A549 (cell line): ENCODE results near the gene INVS. TPM values are rescaled to one million over a fixed set of nuclear protein-coding genes. Genes with fewer than 3 reads are reported as not detected.
A peak's percentile ranks its signal among the peaks of the same experiment; 100 is the strongest.

ENCODE experiments used
- ATAC-seq, 2 experiments: fragments of 200-7000 bp in 1 of 2; fragments of >200 bp in 1 of 2; cut with Nextera tagmentation in 1 of 2; cut with Tn5 transposase in 1 of 2; 3 replicates each; pipeline versions ENCODE4 v1.8.0 to v1.9.1; 2018 to 2020; ENCODE audit warnings: mild to moderate bottlenecking in 1 of 2, moderate library complexity in 1 of 2
- CTCF ChIA-PET: fragments of 300-600 bp; sonication (Branson Sonifier 250); formaldehyde crosslinking; extraction: SDS; loops from one replicate; lab custom pipeline; 2021; ENCODE audit warnings: antibody characterized with exemption, inconsistent platforms; lab: Yijun Ruan, JAX
- POLR2A ChIA-PET: fragments of 350-600 bp; formaldehyde crosslinking; extraction: SDS; loops from one replicate; lab custom pipeline; 2021; ENCODE audit warnings: antibody characterized with exemption, inconsistent platforms; lab: Yijun Ruan, JAX
- DNase-seq, 2 experiments: peaks; one replicate each; pipeline versions ENCODE4 v3.0.0 to v3.0.0-alpha.2; 2011 to 2016; ENCODE audit warnings: low read depth in 1 of 2, low spot score in 1 of 2
- FAIRE-seq: peaks from 2 replicates; lab custom pipeline; 2011; peaks lifted over from hg19 to GRCh38; lab: Jason Lieb, UNC
- H3K27ac ChIP-seq, 2 experiments: fragments of >200 bp; sonication (Bioruptor Twin); formaldehyde crosslinking; 3 replicates each; pipeline ENCODE4 v1.5.1; 2016 to 2017
- H3K4me1 ChIP-seq: fragments of >200 bp; sonication (Bioruptor Twin); formaldehyde crosslinking; 3 replicates; pipeline ENCODE4 v1.6.1; 2016
- H3K4me2 ChIP-seq: fragments of >200 bp; sonication (Bioruptor Twin); formaldehyde crosslinking; 3 replicates; pipeline ENCODE4 v1.6.1; 2016
- H3K4me3 ChIP-seq: fragments of >200 bp; sonication (Bioruptor Twin); formaldehyde crosslinking; 3 replicates; pipeline ENCODE4 v1.5.1; 2016
- H3K9me3 ChIP-seq: fragments of >200 bp; sonication (Bioruptor Twin); formaldehyde crosslinking; 3 replicates; pipeline ENCODE4 v1.6.1; 2016
- CBX2 ChIP-seq: fragments of 200-600 bp; sonication (generic); IDR thresholded peaks from 2 replicates; pipeline ENCODE4 v1.6.1; 2016; ENCODE audit warnings: low read depth, mild to moderate bottlenecking, borderline replicate concordance
- CBX8 ChIP-seq: fragments of 200-600 bp; sonication (generic); IDR thresholded peaks from 2 replicates; pipeline ENCODE4 v1.6.1; 2016
- CEBPB ChIP-seq, 2 experiments: fragments of >200 bp in 1 of 2; sonication (Bioruptor Twin) in 1 of 2; formaldehyde crosslinking in 1 of 2; IDR thresholded peaks; 2 replicates each; pipeline ENCODE4 v1.6.1; 2012 to 2016
- CHD4 ChIP-seq: fragments of 200-600 bp; sonication (generic); IDR thresholded peaks from 2 replicates; pipeline ENCODE4 v1.6.1; 2016; ENCODE audit warnings: antibody characterized with exemption, mild to moderate bottlenecking, borderline replicate concordance
- ESRRA ChIP-seq: fragments of 150-350 bp; IDR thresholded peaks from 2 replicates; pipeline ENCODE4 v1.6.1; 2014; ENCODE audit warnings: mild to moderate bottlenecking, low read length, borderline replicate concordance
- FOSL2 ChIP-seq, 2 experiments: fragments of 450-650 bp in 1 of 2; fragments of >200 bp in 1 of 2; sonication (Bioruptor Twin) in 1 of 2; formaldehyde crosslinking; IDR thresholded peaks; 2 replicates each; pipeline versions ENCODE4 v1.5.0 to v1.6.1; 2016 to 2020; ENCODE audit warnings: mild to moderate bottlenecking in 1 of 2, moderate library complexity in 1 of 2
- HDAC2 ChIP-seq: fragments of 200-600 bp; sonication (generic); IDR thresholded peaks from 2 replicates; pipeline ENCODE4 v1.6.1; 2016
- HEYL ChIP-seq: fragments of 250-450 bp; sonication (Bioruptor Pico); IDR thresholded peaks from 2 replicates; pipeline ENCODE4 v1.8.0; 2021; ENCODE audit warnings: mild to moderate bottlenecking, moderate library complexity
- HOXB5 ChIP-seq: fragments of 250-450 bp; sonication (Bioruptor Pico); IDR thresholded peaks from 2 replicates; pipeline ENCODE4 v1.5.0; 2020; ENCODE audit warnings: mild to moderate bottlenecking, moderate library complexity
- JUN ChIP-seq, 2 experiments: fragments of >200 bp; sonication (Bioruptor Twin); formaldehyde crosslinking; IDR thresholded peaks; 2 replicates in 1 of 2; 3 replicates in 1 of 2; pipeline ENCODE4 v1.6.1; 2016 to 2017
- KDM1A ChIP-seq: fragments of 200-600 bp; sonication (generic); IDR thresholded peaks from 2 replicates; pipeline ENCODE4 v1.6.1; 2016; ENCODE audit warnings: low read depth, mild to moderate bottlenecking
- MAFK ChIP-seq: fragments of 450-650 bp; IDR thresholded peaks from 2 replicates; pipeline ENCODE4 v1.6.1; 2014; ENCODE audit not compliant: partially characterized antibody
- MYC ChIP-seq: IDR thresholded peaks from 2 replicates; pipeline ENCODE4 v1.6.1; 2012; ENCODE audit warnings: mild to moderate bottlenecking, inconsistent platforms, low read length, improper control_type of control experiment, borderline replicate concordance
- NFE2L2 ChIP-seq: fragments of 150-350 bp; conservative IDR thresholded peaks from 2 replicates; pipeline ENCODE4 v1.6.1; 2014; ENCODE audit warnings: low read length
- NPAS2 ChIP-seq: fragments of 250-450 bp; sonication (Bioruptor Pico); IDR thresholded peaks from 2 replicates; pipeline ENCODE4 v1.8.0; 2022; ENCODE audit warnings: mild to moderate bottlenecking, moderate library complexity, borderline replicate concordance
- RAD21 ChIP-seq, 2 experiments: fragments of >200 bp in 1 of 2; sonication (Bioruptor Twin) in 1 of 2; formaldehyde crosslinking in 1 of 2; IDR thresholded peaks in 1 of 2; conservative IDR thresholded peaks in 1 of 2; 2 replicates in 1 of 2; 3 replicates in 1 of 2; pipeline ENCODE4 v1.6.1; 2012 to 2018; ENCODE audit warnings: inconsistent platforms in 1 of 2
- RARB ChIP-seq: fragments of 250-450 bp; sonication (Bioruptor Pico); IDR thresholded peaks from 2 replicates; pipeline ENCODE4 v1.8.0; 2021; ENCODE audit warnings: mild to moderate bottlenecking, moderate library complexity
- SREBF2 ChIP-seq: fragments of 450-650 bp; IDR thresholded peaks from 2 replicates; pipeline ENCODE4 v1.6.1; 2014; ENCODE audit warnings: mild to moderate bottlenecking, moderate library complexity
- TFCP2L1 ChIP-seq: fragments of 250-450 bp; sonication (Bioruptor Pico); IDR thresholded peaks from 2 replicates; pipeline ENCODE4 v1.5.0; 2021; ENCODE audit warnings: mild to moderate bottlenecking
- TP53 ChIP-seq: fragments of 250-450 bp; sonication (Bioruptor Pico); IDR thresholded peaks from 2 replicates; pipeline ENCODE4 v1.5.0; 2021; ENCODE audit warnings: mild to moderate bottlenecking, moderate library complexity
- ZC3H11A ChIP-seq: fragments of 450-650 bp; IDR thresholded peaks from 2 replicates; pipeline ENCODE4 v1.6.1; 2014; ENCODE audit warnings: antibody characterized with exemption, mild to moderate bottlenecking
- ZFP36 ChIP-seq: fragments of 450-650 bp; IDR thresholded peaks from 2 replicates; pipeline ENCODE4 v1.6.1; 2014; ENCODE audit warnings: borderline replicate concordance; ENCODE audit not compliant: partially characterized antibody
- ZNF302 ChIP-seq: fragments of 250-450 bp; sonication (Bioruptor Pico); IDR thresholded peaks from 2 replicates; pipeline ENCODE4 v1.9.0; 2021; ENCODE audit warnings: inconsistent platforms, mild to moderate bottlenecking, moderate library complexity
- ZSCAN20 ChIP-seq: fragments of 250-450 bp; sonication (Bioruptor Pico); IDR thresholded peaks from 2 replicates; pipeline ENCODE4 v1.8.0; 2022; ENCODE audit warnings: mild to moderate bottlenecking, moderate library complexity
- WGBS: methylation state at CpG from one replicate; pipeline ENCODE4 v1.1.6; 2017; ENCODE audit errors: missing lambda C conversion rate; 5-methylcytosine and 5-hydroxymethylcytosine counted together
- polyA plus RNA-seq, 4 experiments: library from polyadenylated mRNA; depleted of rRNA in 3 of 4; stranded (reverse); fragments of >200 nt; fragmentation: RNase III in 1 of 4; extraction: RNeasy Plus Mini Kit Qiagen cat#74134 plus additional on column Dnase treatment in 1 of 4; gene quantifications; 2 replicates in 3 of 4; 3 replicates in 1 of 4; pipeline ENCODE4 v1.2.3, GENCODE V29; 2011 to 2017
- TF ChIP-seq, protein P1 (sequence below): IDR thresholded peaks from 2 replicates; pipeline ENCODE4 v1.6.1; 2012; ENCODE audit warnings: low read depth, borderline replicate concordance
- TF ChIP-seq, protein P2 (sequence below): fragments of >200 bp; sonication (Bioruptor Twin); formaldehyde crosslinking; IDR thresholded peaks from 3 replicates; pipeline ENCODE4 v1.6.1; 2016

The INVS gene
- polyA plus RNA-seq, 2 of the 4 experiments (the other 2 are of a cell fraction): 11.9 to 30.6 TPM

DNA sequence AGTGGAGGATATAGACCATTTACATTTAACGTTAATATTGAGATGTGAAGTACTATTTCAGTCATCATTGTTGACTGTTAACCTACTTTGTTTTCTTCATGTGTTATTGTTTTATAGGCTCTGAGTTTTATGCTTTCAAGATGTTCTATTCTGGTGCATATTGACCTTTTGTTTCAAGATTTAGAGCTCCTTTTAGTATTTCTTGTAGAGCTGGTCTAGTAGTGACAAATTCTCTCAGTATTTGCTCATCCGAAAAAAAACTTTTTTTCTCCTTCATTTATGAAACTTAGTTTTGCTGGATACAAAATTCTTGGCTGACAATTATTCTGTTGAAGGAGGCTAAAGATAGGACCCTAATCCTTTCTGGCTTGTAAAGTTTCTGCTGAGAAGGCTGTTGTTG lies 91.3 kb downstream of the INVS start:
- Histone ChIP-seq H3K9me3 (peaks cover 26% of the 10 kb centered on the region; the same call in 2 of the 3 replicates), H3K4me2 (no peak overlapping the region), H3K4me1 (no peaks in the 10 kb centered on the region), H3K4me3 (no peak overlapping the region)
- ATAC-seq: no peak
- WGBS: 87% methylated on average over 2 of the region's 2 CpGs
- CTCF ChIA-PET: no interaction called here
- TF ChIP-seq, protein P1, sequence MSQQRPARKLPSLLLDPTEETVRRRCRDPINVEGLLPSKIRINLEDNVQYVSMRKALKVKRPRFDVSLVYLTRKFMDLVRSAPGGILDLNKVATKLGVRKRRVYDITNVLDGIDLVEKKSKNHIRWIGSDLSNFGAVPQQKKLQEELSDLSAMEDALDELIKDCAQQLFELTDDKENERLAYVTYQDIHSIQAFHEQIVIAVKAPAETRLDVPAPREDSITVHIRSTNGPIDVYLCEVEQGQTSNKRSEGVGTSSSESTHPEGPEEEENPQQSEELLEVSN: no peak
- TF ChIP-seq ZC3H11A (no peak), HOXB5 (CRISPR knock-in tag) (no peak), ZFP36 (no peak), RAD21 (conservative IDR thresholded peaks at IDR 0.05 in 1 of 2, IDR thresholded peaks at IDR 0.05 in 1 of 2) (no peak), TFCP2L1 (CRISPR knock-in tag) (no peak), RARB (no peak), CEBPB (IDR thresholded peaks at IDR 0.05) (no peak), HDAC2 (no peak), JUN (IDR thresholded peaks at IDR 0.05) (no peak), MYC (no peak), NFE2L2 (no peak), KDM1A (no peak), ZNF302 (CRISPR knock-in tag) (no peak), ESRRA (no peak), ZSCAN20 (CRISPR knock-in tag) (no peak), CHD4 (no peak)
- TF ChIP-seq, protein P2, sequence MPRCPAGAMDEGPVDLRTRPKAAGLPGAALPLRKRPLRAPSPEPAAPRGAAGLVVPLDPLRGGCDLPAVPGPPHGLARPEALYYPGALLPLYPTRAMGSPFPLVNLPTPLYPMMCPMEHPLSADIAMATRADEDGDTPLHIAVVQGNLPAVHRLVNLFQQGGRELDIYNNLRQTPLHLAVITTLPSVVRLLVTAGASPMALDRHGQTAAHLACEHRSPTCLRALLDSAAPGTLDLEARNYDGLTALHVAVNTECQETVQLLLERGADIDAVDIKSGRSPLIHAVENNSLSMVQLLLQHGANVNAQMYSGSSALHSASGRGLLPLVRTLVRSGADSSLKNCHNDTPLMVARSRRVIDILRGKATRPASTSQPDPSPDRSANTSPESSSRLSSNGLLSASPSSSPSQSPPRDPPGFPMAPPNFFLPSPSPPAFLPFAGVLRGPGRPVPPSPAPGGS: no peak
- TF ChIP-seq, all 56 proteins: peak for 0
- DNase-seq: peak in 1 of 2 experiments; percentile 14
- H3K27ac ChIP-seq: no peak overlapping the region
- no peak for FAIRE-seq
- POLR2A ChIA-PET: no interaction called here

DNA sequence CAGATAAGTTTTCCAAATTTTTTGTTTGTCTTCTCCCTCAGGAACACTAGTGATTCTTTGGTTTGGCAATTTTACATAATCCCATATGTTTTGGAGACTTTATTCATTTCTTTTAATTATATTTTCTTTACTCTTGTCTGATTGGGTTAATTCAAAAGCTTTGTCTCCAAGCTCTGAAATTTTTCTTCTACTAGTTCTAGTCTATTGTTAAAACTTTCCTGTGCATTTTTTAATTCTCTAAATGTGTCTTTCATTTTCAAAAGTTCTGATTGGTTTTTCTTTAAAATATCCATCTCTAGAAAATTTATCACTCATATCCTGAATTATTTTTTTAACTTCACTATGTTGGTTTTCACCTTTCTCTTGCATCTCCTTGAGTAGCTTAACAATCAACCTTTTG lies 92.2 kb downstream of the INVS start:
- Histone ChIP-seq H3K9me3 (peaks cover 26% of the 10 kb centered on the region; the same call in 2 of the 3 replicates), H3K4me3 (no peak overlapping the region), H3K4me2 (no peak overlapping the region), H3K27ac (no peak overlapping the region), H3K4me1 (no peaks in the 10 kb centered on the region)
- no peak for FAIRE-seq
- ChIA-PET CTCF (no interaction called here), POLR2A (no interaction called here)
- no peak for TF ChIP-seq CBX8
- no peak for TF ChIP-seq HEYL
- TF ChIP-seq NPAS2 (CRISPR knock-in tag): no peak
- no peak for TF ChIP-seq ZC3H11A
- no peak for TF ChIP-seq MAFK
- TF ChIP-seq SREBF2: no peak
- no peak for TF ChIP-seq TP53 (CRISPR knock-in tag)
- TF ChIP-seq FOSL2 (IDR thresholded peaks at IDR 0.05): no peak
- TF ChIP-seq FOSL2 (CRISPR knock-in tag; IDR thresholded peaks at IDR 0.05): no peak
- no peak for ATAC-seq
- DNase-seq: no peak

DNA sequence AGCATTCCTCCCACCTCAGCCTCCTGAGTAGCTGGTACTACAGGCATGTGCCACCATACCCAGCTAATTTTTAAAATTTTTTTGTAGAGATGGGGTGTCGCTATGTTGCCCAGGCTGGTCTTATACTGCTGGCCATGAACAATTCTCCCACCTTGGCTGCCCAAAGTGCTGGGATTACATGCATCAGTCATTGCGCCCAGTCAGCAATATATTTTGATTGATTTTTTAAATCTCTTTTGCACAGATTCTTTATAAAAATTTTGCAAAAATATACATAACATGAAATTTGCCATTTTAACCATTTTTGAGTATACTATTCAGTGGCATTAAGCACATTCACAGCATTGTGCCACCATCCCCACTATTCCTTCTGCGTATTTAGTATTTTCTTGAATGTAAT lies 94.0 kb downstream of the INVS start:
- peaks cover 22% of the 10 kb centered on the region; the same call in 2 of the 3 replicates for H3K9me3 ChIP-seq
- WGBS: 92% methylated on average over 3 of the region's 3 CpGs
- POLR2A ChIA-PET: no interaction called here
- no peak overlapping the region for H3K4me3 ChIP-seq
- DNase-seq (no peak), FAIRE-seq (no peak), ATAC-seq (no peak)
- no peaks in the 10 kb centered on the region for H3K4me1 ChIP-seq
- no peak for TF ChIP-seq CBX2
- TF ChIP-seq MAFK: peak; percentile 85
- H3K27ac ChIP-seq: no peak overlapping the region
- CTCF ChIA-PET: no interaction called here
- no peak overlapping the region for H3K4me2 ChIP-seq
